ENCODE measurements around the gene ZNF407. TPM values are rescaled to one million over a fixed set of nuclear protein-coding genes. Genes with fewer than 3 reads are reported as not detected.

Gene ZNF407
- total and polyA plus RNA-seq, 10 donors: 2.0 to 41.0 (median 26.3) TPM

DNA sequence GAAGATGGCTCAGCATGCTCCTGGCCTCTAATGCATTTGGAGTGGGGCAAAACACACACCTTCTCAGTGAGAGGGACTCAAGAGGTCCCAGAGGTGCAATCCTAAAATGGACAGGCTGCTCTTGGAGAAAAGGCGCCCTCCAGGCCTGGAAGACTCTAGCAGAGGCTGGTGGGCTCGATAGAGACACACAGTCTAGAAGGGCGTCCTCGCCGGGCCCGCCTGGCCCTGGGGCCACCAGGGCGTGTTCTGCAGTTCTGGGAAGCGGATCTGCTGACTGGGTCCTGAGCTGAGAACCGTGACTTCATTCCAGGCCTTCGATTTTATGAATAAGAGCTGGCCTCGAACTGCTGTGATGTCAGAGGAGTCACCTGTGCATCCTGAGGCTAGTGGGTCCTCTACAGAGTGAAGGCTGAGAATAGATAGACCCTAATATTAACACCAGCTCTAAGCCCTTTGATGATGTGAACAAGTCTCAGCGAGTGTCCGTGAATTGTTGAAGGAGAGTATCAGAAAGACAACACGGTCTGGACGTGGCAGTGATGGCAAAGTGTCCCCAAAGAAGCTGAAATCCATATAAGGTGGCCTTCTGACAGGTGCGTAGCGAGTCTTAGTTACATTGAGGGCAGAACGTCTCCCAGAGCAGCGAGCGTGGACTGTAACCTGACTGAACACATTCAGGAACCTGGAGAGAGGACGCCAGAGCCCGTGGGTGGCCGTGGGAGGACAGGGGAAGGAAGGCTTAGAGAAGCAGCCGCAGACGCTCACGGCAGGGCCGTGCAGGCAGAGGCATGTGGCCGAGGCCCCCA, 474.4 kb downstream of the ZNF407 start:
- Histone ChIP-seq H3K4me1 (peaks cover 0 to 32% (median 25%) of the 10 kb centered on the region in 6 donors), H3K36me3 (no peaks in the 10 kb centered on the region), H3K27me3 (replicated peaks in 1 of 7) (no peaks in the 10 kb centered on the region), H3K9me3 (peaks cover 0 to 46% (median 32%) of the 10 kb centered on the region in 8 donors), H3K4me3 (peak overlapping the region in 2 of 8 donors; percentile 27 to 62), H3K27ac (peak overlapping the region; percentile 58 to 89 (median 84))
- 93 to 94% (median 94%) methylated on average over 27 to 28 of the region's 28 CpGs for WGBS, 5 donors
- no peak for TF ChIP-seq POLR2A (IDR thresholded peaks at IDR 0.05)
- TF ChIP-seq, protein P1, sequence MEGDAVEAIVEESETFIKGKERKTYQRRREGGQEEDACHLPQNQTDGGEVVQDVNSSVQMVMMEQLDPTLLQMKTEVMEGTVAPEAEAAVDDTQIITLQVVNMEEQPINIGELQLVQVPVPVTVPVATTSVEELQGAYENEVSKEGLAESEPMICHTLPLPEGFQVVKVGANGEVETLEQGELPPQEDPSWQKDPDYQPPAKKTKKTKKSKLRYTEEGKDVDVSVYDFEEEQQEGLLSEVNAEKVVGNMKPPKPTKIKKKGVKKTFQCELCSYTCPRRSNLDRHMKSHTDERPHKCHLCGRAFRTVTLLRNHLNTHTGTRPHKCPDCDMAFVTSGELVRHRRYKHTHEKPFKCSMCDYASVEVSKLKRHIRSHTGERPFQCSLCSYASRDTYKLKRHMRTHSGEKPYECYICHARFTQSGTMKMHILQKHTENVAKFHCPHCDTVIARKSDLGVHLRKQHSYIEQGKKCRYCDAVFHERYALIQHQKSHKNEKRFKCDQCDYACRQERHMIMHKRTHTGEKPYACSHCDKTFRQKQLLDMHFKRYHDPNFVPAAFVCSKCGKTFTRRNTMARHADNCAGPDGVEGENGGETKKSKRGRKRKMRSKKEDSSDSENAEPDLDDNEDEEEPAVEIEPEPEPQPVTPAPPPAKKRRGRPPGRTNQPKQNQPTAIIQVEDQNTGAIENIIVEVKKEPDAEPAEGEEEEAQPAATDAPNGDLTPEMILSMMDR (IDR thresholded peaks at IDR 0.05 in 8 of 11, conservative IDR thresholded peaks at IDR 0.05 in 3 of 11): no peak
- TF ChIP-seq POLR2AphosphoS5 (IDR thresholded peaks at IDR 0.05): no peak
- intact Hi-C loops (cut with DNase I; ENCODE audit: low total_unique reads): no loop called here
- peak; percentile 78 for DNase-seq

DNA sequence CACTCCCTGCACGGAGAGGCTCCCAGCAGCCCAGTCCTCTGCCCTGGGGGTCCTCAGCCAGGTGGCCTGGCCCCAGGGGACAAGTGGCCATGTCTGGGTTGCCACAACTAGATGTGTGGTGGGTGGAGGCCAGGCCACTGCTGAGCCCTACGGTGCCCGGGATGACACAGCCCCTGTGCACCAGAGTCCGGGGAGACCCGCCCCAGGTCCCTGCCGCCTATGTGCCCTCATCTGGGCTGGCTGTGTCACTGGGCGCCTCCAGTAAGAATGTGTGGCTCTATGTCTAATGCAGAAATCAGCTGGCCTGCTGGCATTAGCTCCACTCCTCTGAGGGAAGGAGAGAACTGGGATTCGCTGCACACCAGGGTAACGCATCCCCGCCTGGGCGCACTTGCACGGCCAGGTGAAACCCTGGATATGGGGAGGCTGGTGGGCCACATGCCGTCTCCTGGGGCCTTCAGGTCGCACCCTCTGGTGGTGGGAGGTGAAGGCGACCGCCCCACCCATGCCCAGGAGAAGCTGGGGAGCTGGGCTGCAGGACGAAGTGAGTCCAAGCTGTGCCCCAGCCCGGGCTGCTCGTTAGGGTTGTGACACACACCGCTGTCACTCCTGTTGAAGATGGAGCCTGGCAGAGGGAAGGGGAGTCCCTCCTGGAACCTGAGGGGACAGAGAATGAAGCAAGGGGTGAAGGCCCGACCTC, 475.2 kb downstream of the ZNF407 start:
- peaks cover 0 to 32% (median 25%) of the 10 kb centered on the region in 6 donors for H3K4me1 ChIP-seq
- H3K9me3 ChIP-seq: peaks cover 1 to 53% (median 40%) of the 10 kb centered on the region in 8 donors
- H3K27me3 ChIP-seq (replicated peaks in 1 of 7): no peaks in the 10 kb centered on the region
- TF ChIP-seq POLR2AphosphoS5 (IDR thresholded peaks at IDR 0.05): no peak
- TF ChIP-seq POLR2A (IDR thresholded peaks at IDR 0.05): no peak
- no peaks in the 10 kb centered on the region for H3K36me3 ChIP-seq
- intact Hi-C loops (cut with DNase I; ENCODE audit: low total_unique reads): no loop called here
- H3K27ac ChIP-seq: no peak overlapping the region
- peak; percentile 82 for DNase-seq
- WGBS, 5 donors: 93 to 96% (median 94%) methylated on average over 14 to 21 of the region's 21 CpGs
- no peak overlapping the region for H3K4me3 ChIP-seq

DNA sequence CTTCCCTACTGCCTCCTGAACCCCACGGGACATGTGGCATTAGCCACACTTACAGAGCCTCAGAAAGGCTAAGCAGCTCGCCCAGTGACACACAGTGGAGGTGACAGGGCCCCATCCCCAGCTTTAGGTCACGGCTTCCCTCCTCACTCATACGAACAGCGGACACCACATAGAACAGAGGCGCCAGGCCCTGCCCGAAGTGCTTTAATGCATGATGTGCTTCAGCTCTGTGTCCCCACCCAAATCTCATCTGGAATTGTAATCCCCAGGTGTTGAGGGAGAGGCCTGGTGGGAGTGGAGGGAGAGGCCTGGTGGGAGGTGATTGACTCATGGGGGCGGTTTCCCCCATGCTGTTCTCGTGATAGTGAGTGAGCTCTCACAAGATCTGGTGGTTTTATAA, 476.0 kb downstream of the ZNF407 start:
- peaks cover 3 to 62% (median 48%) of the 10 kb centered on the region in 8 donors for H3K9me3 ChIP-seq
- peaks cover 0 to 32% (median 25%) of the 10 kb centered on the region in 6 donors for H3K4me1 ChIP-seq
- TF ChIP-seq POLR2AphosphoS5 (IDR thresholded peaks at IDR 0.05) (no peak), POLR2A (IDR thresholded peaks at IDR 0.05) (no peak)
- TF ChIP-seq, protein P1 (IDR thresholded peaks at IDR 0.05 in 8 of 11, conservative IDR thresholded peaks at IDR 0.05 in 3 of 11): no peak
- H3K36me3 ChIP-seq: no peaks in the 10 kb centered on the region
- no peaks in the 10 kb centered on the region for H3K27me3 ChIP-seq (replicated peaks in 1 of 7)
- H3K4me3 ChIP-seq: no peak overlapping the region
- WGBS, 5 donors: 89 to 96% (median 93%) methylated on average over 9 of the region's 9 CpGs
- no peak overlapping the region for H3K27ac ChIP-seq
- no peak for DNase-seq
- intact Hi-C loops (cut with DNase I; ENCODE audit: low total_unique reads): no loop called here

DNA sequence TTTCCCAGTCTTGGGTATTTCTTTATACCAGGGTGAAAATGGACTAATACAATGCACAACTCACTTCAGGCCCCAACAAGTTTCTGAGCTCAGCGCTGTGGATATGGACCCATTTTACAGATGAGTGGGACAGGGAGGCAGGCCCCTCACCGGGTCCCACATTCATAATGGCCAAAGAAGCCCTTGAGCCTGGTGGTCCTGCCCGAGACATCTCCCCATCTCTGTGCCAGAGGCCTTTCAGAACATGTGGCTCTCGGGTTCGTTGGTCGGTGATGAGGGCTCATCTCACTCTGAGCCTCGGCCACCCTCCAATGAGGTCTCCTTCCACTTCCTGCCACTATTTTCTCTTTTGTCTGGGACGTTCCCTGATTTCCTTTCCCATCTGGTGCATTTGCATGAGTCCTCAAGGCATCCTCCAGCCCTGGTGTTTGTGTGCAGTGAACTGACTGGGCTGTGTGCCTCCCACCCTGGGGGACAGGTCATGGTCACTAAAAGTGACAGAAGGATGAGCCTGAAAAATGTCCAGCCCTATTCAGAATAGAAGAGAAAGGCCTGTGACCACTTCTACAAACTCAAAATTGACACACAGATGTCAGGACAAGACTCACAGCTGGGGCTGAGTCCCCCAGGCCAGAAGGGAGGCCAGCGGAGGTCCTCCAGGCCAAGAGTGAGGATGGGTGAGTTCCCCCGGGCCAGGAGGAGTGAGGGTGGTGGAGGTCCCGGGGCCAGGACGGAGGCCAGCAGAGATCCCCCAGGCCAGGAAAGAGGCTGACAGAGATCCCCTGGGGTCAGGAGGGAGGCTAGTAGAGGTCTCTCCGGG, 476.7 kb downstream of the ZNF407 start:
- no peak for DNase-seq
- TF ChIP-seq POLR2A (IDR thresholded peaks at IDR 0.05) (no peak), POLR2AphosphoS5 (IDR thresholded peaks at IDR 0.05) (no peak)
- TF ChIP-seq, protein P1 (IDR thresholded peaks at IDR 0.05 in 8 of 11, conservative IDR thresholded peaks at IDR 0.05 in 3 of 11): no peak
- H3K4me1 ChIP-seq: peaks cover 0 to 28% (median 24%) of the 10 kb centered on the region in 6 donors

More for the DNA sequence above, 476.7 kb downstream of the ZNF407 start:
- peaks cover 3 to 69% (median 51%) of the 10 kb centered on the region in 8 donors for H3K9me3 ChIP-seq
- no peaks in the 10 kb centered on the region for H3K36me3 ChIP-seq
- H3K27ac ChIP-seq: no peak overlapping the region
- no peaks in the 10 kb centered on the region for H3K27me3 ChIP-seq (replicated peaks in 1 of 7)
- H3K4me3 ChIP-seq: no peak overlapping the region
- WGBS, 5 donors: 87 to 92% (median 89%) methylated on average over 13 of the region's 13 CpGs
- intact Hi-C loops (cut with DNase I; ENCODE audit: low total_unique reads): no loop called here
